ENCODE data around the gene PLCG2. TPM values are rescaled to one million over a fixed set of nuclear protein-coding genes. Genes with fewer than 3 reads are reported as not detected.

The PLCG2 gene
- total and polyA plus RNA-seq, 2 of the 8 experiments (the other 6 are each of a cell fraction or from before 2014, with no cell fraction given), result 6.1 to 6.9 TPM

GRCh38 chr16:81796035-81796434, 16.9 kb downstream of the PLCG2 start:
- no peaks in the 10 kb centered on the region for H3K36me3 ChIP-seq (ENCODE audit: control insufficient read depth in 2 of 4, insufficient read depth in 4 of 4, low read length in 3 of 4)
- no peaks in the 10 kb centered on the region for H3K79me1 ChIP-seq (ENCODE audit: low read depth, low read length)
- H3K14ac ChIP-seq (ENCODE audit: insufficient read length), result no peak overlapping the region
- no peak overlapping the region for H3K18ac ChIP-seq (ENCODE audit: extremely low read depth, low read length)
- no peaks in the 10 kb centered on the region for H3K27me3 ChIP-seq (replicated peaks in 1 of 4; ENCODE audit: control insufficient read depth in 3 of 4, extremely low read depth in 1 of 4, insufficient read depth in 3 of 4, low read length in 3 of 4)
- FAIRE-seq (no peak), DNase-seq (ENCODE audit: low read depth in 1 of 2, low spot score in 2 of 2) (no peak)
- H2AK5ac ChIP-seq (ENCODE audit: low read depth, low read length), result no peak overlapping the region
- no peak overlapping the region for H2BK15ac ChIP-seq (ENCODE audit: low read length)
- no peaks in the 10 kb centered on the region for H3K9me3 ChIP-seq (ENCODE audit: insufficient read depth in 2 of 2, low read depth in 1 of 2, low read length in 1 of 2)
- no peak overlapping the region for H3K4me2 ChIP-seq (ENCODE audit: insufficient read depth in 1 of 2, low read depth in 2 of 2, low read length in 2 of 2)
- no peak overlapping the region for H3K4me3 ChIP-seq (ENCODE audit: extremely low read depth in 1 of 4, insufficient read depth in 2 of 4, low read depth in 3 of 4, low read length in 4 of 4)
- H3K56ac ChIP-seq (replicated peaks; ENCODE audit: insufficient read length, low read depth, low read length), result no peak overlapping the region
- H2BK20ac ChIP-seq (ENCODE audit: low read length), result no peak overlapping the region
- no peak overlapping the region for H2BK12ac ChIP-seq (ENCODE audit: low read depth, low read length)
- H2BK5ac ChIP-seq (ENCODE audit: low read depth, low read length), result no peak overlapping the region
- no peak overlapping the region for H3K9ac ChIP-seq (replicated peaks in 1 of 4; ENCODE audit: extremely low read depth in 1 of 4, low read depth in 3 of 4, low read length in 3 of 4)
- H3K4me1 ChIP-seq (replicated peaks in 1 of 4; ENCODE audit: control insufficient read depth in 3 of 4, insufficient read depth in 4 of 4, low read length in 3 of 4), result peaks cover 0 to 5% (median 2%) of the 10 kb centered on the region in 4 experiments; a peak in 2 of 7 replicates
- POLR2A ChIA-PET (ENCODE audit: partially characterized antibody), result no interaction called here
- H4K5ac ChIP-seq (ENCODE audit: insufficient read length, low read depth, low read length), result no peak overlapping the region
- CTCF ChIA-PET (ENCODE audit: partially characterized antibody), result interaction anchor here (1.0 to 1.1 kb wide), 2 partner anchors 61 to 77 kb away, joined by 3 read pairs; no protein-coding TSS in a partner anchor
- no peaks in the 10 kb centered on the region for H3K79me2 ChIP-seq (ENCODE audit: control insufficient read depth in 1 of 2, insufficient read depth in 2 of 2, low read length in 2 of 2)
- no peaks in the 10 kb centered on the region for H4K20me1 ChIP-seq (replicated peaks in 1 of 2; ENCODE audit: control insufficient read depth in 1 of 2, insufficient read depth in 2 of 2, low read length in 2 of 2)
- H2BK120ac ChIP-seq (replicated peaks; ENCODE audit: low read depth, low read length), result no peak overlapping the region
- no peak overlapping the region for H3K27ac ChIP-seq (ENCODE audit: low read depth, low read length)
- H3K23ac ChIP-seq (ENCODE audit: insufficient read length), result no peak overlapping the region
- no peak overlapping the region for H4K91ac ChIP-seq (replicated peaks; ENCODE audit: insufficient read length, low read length)
- H4K8ac ChIP-seq (ENCODE audit: extremely low read depth, insufficient read depth, low read length), result no peak overlapping the region
- H2AFZ ChIP-seq (ENCODE audit: low read length), result no peak overlapping the region
- H3K23me2 ChIP-seq (ENCODE audit: low read depth, low read length), result no peaks in the 10 kb centered on the region
- TF ChIP-seq YY1 (IDR thresholded peaks at IDR 0.05; ENCODE audit: low read depth, low read length) (no peak), SIN3A (conservative IDR thresholded peaks at IDR 0.05 in 1 of 2, IDR thresholded peaks at IDR 0.05 in 1 of 2; ENCODE audit: low read depth in 1 of 2, low read length in 2 of 2) (no peak), RXRA (IDR thresholded peaks at IDR 0.05; ENCODE audit: insufficient read depth, low read depth, low read length) (no peak), SIRT6 (IDR thresholded peaks at IDR 0.05; ENCODE audit: low read length) (no peak)
- WGBS, 2 experiments (ENCODE audit: extremely low coverage in 1 of 2, insufficient coverage in 1 of 2, insufficient read length in 1 of 2, insufficient replicate concordance in 2 of 2, low coverage in 1 of 2, low lambda C conversion rate in 2 of 2, missing lambda C conversion rate in 1 of 2), result 81% methylated on average over 2 of the region's 2 CpGs; no CpG with 5 or more reads in 1 of the 2 experiments
- H3K4ac ChIP-seq (replicated peaks; ENCODE audit: insufficient read length, low read depth, low read length), result no peak overlapping the region
